NCI-H128 (cell line): ENCODE results near the gene FLT4.

Source experiments
- DNase-seq: peaks from one replicate; lab custom pipeline; 2025; ENCODE audit not compliant: unreplicated experiment; lab: John Stamatoyannopoulos, UW

The FLT4 gene

DNA sequence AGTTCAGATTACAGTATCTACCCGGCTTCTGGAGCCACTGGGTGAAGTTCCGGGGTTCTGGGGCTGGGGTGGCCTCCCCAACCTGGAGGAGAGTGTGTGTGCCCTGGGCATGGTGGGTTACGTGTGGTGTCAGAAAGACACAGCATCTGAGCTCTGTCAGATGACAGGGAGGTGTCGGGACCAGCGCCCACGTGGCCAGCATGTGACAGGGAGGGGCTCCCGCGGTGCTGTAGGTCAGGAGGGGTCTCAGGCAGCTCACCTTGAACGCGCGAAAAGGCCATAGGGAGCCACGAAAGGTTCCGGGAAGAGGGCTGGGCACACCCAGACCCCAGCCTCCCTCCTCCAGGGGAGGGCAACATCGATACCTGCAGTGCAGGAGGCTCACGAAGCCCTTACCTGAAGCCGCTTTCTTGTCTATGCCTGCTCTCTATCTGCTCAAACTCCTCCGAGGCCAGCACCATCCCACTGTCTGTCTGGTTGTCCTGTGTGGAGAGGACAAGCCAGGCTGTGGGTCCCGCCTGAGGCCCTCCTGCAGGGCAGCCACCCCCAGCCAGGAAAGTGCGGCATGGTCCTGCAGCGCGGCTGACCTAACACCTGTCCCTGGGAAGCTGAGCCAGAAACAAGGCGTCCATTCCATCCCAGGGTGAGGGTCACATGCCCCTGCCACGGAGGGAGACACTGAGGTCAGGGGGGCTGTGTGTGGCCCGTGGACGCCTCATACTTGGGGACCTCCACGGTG is 40.7 kb downstream of the FLT4 start:
- DNase-seq, result no peak

DNA sequence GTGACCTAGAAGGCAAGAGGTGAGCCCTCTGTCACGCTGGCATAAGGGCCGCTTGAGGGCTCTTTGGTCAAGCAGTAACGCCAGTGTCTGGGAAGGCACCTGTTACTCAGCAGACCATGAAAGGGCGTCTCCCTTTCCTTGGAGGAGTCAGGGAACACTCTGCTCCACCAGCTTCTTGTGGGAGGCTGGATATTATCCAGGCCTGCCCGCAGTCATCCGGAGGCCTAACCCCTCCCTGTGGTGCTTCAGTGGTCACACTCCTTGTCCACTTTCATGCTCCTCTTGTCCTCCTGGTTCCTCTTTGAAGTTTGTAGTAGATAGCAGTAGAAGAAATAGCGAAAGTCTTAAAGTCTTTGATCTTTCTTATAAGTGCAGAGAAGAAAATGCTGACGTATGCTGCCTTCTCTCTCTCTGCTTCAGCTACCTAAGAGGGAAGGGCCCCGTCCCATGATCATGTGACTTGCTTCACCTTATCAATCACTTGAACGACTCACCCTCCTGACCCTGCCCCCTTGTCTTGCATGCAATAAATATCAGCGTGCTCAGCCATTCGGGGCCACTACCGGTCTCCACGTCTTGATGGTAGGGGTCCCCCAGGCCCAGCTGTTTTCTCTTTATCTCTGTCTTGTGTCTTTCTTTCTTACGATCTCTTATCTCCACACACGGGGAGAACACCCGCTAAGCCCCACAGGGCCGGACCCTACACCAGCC is 41.4 kb downstream of the FLT4 start:
- DNase-seq, result no peak

DNA sequence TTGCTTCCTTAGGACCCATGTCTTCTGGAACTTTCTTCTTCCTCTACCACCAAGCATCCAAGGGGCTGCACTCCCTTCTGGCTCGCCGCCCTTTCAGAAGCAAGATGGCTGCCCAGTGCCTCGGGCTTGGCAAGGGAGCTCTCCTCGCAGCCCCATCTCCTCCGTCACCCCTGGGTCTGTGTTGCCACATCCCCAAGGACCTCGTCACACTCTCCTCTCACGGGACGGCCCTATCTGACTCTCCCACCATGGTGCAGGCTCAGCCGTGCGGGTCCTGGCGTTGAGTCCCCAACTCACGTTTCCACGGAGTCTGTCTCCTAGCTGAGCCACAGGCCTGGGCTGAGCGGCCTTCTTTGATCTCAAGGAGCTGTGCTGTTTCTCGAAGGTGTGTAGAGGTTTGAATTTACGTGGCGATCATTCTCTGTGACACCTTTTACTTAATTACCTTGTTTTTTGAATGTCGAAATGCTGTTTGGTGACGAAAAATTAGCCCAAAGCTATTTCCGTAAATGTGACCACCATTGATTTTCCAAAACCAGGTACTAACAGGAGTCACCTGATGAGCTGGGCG is 43.1 kb downstream of the FLT4 start:
- no peak for DNase-seq

DNA sequence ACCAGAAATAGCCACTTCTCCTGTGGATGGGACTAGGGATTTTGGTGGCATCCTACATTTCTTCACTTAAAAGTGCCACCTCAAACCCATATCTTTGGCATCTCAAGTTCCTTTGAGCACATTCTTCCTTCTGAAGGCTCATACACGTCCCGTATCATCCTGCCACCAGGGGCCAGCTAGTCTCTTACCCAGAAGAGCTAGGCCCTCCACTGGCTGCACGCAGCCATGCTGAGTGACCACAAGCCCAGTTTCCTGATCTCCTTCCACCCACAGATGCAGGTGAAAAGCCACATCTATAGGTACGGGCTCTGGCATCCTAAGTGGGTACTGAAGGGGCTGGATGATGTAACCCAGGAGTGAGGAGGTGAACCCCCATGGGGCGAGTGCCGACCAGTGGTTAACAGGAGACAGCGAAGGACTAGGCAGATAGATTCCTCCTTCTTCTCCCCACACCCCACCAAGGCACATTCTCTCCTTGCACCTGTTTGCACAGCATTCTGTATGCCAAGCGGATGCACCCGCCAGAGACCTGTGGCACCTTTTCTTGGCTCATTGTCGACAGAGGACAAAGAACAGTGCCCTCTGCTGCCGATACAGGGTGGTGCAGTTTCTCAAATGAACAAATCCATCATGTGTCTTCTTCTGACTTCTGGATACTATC is 43.7 kb downstream of the FLT4 start:
- DNase-seq, result no peak

- no peak for DNase-seq
Observed at GRCh38 chr5:180604271-180604670, 45.1 kb downstream of the FLT4 start.

DNA sequence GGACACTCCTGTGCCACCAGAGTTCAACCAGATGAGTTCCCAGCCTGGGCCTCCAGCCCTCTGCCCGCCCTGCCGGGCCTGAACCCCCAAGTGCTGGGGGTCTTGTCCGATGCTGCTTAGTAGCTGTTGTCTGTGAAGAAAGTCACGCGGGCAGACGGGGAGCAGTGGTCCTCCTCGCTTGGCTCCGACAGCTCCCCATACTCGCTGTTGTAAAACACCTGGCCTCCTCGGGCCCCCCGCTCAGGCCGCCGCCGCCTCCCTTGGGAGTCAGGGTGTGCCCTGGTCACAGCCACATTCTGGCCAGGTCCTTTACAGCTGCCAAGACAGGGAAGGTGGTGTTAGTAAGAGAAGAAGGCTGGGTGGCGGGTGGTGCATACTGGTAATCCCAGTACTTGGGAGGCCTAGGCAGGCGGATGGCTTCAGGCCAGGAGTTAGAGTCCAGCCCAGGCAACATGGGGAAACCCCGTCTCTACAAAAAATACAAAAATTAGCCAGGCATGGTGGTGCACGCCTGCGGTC is 46.3 kb downstream of the FLT4 start:
- no peak for DNase-seq

DNA sequence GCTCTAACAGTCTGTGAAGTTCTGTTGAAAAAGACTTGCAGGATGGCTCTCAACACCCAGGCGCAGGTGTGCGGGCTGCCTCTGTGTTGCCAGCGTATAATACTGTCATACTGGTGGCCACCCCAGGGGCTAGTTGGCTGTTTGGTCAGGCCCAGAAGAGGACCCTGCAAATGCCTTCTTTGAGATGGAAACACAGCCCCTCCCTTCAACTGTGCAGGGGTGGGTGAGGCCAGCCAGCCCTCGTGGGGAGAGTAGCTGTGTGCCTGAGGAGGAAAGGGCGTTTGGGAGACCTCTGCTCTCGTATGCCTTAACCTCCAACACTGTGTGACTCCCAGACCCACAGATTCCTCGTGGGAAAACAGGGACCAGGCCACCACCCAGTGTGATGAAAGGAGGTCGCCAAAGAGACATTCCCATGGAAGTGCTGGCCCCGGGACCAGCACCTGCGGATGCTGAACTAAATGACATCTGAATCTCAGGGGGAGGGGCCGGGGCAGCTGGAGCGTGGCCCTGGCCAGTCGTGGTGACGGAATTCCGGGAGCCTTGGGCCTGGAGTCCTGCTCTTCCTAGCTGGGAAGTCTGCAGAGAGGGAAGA is 46.8 kb downstream of the FLT4 start:
- no peak for DNase-seq

GRCh38 chr5:180601591-180602480 is 47.6 kb downstream of the FLT4 start:
- no peak for DNase-seq

GRCh38 chr5:180600554-180601041 is 48.8 kb downstream of the FLT4 start:
- DNase-seq, result no peak

GRCh38 chr5:180599981-180600553 is 49.3 kb downstream of the FLT4 start:
- DNase-seq, result no peak

GRCh38 chr5:180599590-180599914 is 49.8 kb downstream of the FLT4 start:
- DNase-seq, result no peak

DNA sequence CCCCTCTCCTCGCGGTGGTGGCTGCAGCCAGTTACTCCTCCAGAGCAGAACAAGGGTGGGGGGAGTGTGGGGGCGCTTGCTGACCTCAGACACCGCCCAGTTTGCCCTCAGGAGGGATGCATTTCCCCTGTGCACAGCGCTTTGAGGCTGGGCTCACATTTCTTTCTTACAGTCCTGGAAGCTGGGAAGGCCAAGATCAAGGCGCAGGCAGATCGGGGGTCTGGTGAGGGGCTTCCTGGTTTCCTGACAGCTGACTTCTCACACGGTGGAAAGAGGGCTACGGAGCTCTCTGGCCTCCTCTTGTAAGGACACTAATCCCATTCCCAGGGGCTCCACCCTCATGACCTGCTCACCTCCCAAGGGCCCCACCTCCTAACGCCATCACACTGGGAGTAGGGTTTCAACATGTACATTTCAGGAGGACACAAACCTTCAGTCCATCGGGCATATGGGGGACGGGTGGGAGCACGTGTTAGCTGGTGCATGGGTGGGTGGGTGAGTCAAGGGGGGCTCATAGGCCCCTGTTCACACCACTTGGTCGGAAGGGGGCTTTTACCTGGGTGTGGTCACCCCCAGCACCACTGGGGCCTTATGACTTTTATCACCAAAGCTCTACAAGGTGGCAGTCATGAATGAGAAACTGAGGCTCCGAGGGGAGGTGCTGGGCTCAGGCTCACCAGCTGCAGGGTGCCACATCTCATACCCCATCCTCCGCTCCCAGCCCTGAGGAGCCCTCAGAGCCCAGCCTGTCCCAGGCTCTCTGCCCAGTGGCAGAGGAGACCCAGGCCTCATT is 50.4 kb downstream of the FLT4 start:
- no peak for DNase-seq

DNA sequence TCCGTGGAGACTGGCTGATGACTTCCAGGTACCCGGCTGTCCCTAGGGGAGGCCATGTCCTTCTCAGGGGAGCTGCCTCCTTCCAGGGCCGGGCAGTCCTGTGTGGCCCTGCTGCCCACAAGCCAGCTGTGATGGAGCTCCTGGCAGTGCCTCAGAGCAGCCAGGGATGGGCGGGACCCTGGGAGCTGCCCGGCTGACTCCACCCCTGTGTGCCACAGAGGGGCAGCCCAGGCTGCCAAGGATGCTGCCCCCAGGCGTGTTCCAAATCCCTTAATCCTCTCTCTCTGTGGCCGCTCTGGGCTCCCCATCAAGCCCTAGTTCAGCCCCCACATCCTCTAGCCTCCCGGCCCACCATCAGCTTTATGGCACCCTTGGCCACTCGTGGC is 51.1 kb downstream of the FLT4 start:
- no peak for DNase-seq

DNA sequence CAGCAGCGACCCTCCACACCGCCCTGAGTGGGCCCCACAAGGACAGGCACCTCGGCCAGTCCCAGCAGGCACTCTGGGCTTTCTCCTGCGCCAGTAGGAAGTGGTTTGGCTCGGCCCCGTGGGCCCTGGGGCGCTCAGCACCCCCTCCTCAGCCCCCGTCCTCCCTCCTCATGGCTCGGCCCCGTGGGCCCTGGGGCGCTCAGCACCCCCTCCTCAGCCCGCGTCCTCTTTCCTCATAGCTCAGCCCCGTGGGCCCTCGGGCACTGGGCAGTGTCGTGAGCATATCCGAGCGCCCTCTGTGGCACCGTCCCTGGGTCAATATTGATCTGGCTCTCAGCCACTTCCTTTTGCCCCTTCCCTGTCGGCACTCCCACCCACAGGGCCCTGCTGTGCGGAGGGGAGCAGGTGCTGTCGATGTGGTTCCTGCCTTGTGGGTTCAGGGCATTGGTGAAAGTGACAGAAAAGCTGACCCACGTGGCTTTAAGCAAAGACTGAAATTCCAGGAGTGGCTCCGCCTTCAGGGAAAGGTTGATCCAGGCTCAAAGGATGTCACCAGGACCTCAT is 52.6 kb downstream of the FLT4 start:
- no peak for DNase-seq

DNA sequence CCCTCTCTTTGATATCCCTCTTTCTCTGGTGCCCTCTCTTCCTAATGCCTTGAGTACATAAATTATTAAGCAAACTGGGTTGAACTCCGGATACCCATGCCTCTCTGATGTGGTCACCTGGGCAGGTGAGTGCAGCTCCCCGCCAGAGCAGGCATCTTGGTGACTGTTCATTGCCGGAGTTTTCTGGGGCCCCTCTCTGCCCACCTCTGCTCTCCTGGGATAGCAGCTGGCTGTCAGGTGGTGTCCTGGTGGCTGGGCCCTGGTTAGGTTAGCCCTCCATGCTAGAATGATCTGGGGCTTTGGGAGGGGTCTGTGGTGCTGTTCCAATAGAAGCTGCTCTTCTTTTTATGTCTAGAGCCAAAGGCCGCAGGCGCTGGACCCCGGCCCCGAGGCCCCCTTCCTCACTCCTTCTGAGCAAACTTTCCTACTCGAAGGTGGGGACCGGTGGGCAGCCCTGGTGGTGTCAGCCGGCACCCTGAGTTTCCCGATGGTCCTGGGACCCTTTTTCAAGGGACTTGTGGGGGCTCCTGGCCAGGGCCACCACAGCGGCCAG is 53.2 kb downstream of the FLT4 start:
- no peak for DNase-seq

DNA sequence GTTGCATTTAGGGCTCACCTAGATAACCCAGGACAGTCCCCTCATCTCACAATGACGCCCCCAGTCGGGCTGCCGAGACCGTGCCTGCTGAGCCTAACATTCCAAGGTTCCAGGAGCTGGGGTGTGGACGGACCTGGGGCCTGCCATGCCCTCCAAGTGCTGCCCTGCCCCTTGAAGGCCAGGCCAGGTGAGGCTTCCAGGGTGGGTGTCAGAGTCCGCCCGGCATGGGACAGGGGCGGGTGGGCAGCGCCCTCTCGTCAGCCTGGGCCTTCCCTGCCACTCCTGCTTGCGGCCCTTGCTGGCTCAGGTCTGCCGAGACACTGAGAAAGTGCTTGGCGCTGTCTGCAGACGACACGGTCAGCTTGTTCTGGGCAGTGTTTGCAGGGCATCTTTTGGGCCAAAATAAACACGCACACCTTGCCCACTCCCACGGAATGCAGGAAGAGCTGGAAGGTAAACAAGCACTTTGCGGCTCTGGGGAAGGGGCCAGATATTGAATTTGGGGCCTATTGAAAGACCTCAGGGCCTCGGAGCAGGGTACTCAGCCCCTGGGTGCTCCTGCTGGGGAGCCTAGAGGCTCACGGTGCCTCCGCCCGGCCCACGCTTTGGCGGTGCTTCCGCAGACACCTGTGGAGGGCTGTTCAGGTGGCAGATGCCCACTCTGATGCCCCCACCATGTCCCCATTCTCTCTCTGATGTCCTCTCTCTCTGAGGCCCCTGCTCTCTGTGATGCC is 53.9 kb downstream of the FLT4 start:
- DNase-seq, result no peak

GRCh38 chr5:180595046-180595379 is 54.4 kb downstream of the FLT4 start:
- no peak for DNase-seq
